GM23248 (cell line): ENCODE results near the gene STH. TPM values are rescaled to one million over a fixed set of nuclear protein-coding genes. Genes with fewer than 3 reads are reported as not detected.
"Not testable (repeated sequence)": the region's sequence is repeated elsewhere in the genome, so short reads cannot be mapped to it uniquely, and the experiment has no call there.

Experiments used
- DNase-seq: peaks from one replicate; pipeline ENCODE4 v3.0.0-alpha.2; 2015
- H2AFZ ChIP-seq: fragments of 200-600 bp; sonication (generic); 2 replicates; pipeline ENCODE4 v1.6.1; 2016; ENCODE audit warnings: antibody characterized with exemption
- H3F3A ChIP-seq: fragments of 200-600 bp; sonication (generic); 2 replicates; pipeline ENCODE4 v1.6.1; 2016; ENCODE audit warnings: mild to moderate bottlenecking, antibody characterized with exemption, mixed run types; ENCODE audit not compliant: insufficient read depth
- H3K27ac ChIP-seq: fragments of 200-600 bp; sonication (generic); 2 replicates; pipeline ENCODE4 v1.5.1; 2016; ENCODE audit warnings: mild to moderate bottlenecking
- H3K27me3 ChIP-seq: fragments of 200-600 bp; sonication (generic); replicated peaks from 2 replicates; pipeline ENCODE4 v1.6.1; 2016; ENCODE audit warnings: mild to moderate bottlenecking; ENCODE audit not compliant: insufficient read depth
- H3K36me3 ChIP-seq: fragments of 200-600 bp; sonication (generic); 2 replicates; pipeline ENCODE4 v1.6.1; 2016; ENCODE audit warnings: low read depth, mild to moderate bottlenecking
- H3K4me1 ChIP-seq: fragments of 200-600 bp; sonication (generic); 2 replicates; pipeline ENCODE4 v1.6.1; 2016; ENCODE audit warnings: mild to moderate bottlenecking; ENCODE audit not compliant: insufficient read depth
- H3K4me2 ChIP-seq: fragments of 200-600 bp; sonication (generic); one replicate; pipeline ENCODE4 v1.6.1; 2016; ENCODE audit warnings: mild to moderate bottlenecking; ENCODE audit not compliant: unreplicated experiment
- H3K4me3 ChIP-seq: fragments of 200-600 bp; sonication (generic); 2 replicates; pipeline ENCODE4 v1.5.1; 2016; ENCODE audit warnings: mild to moderate bottlenecking
- H3K79me2 ChIP-seq: fragments of 200-600 bp; sonication (generic); 2 replicates; pipeline ENCODE4 v1.6.1; 2016; ENCODE audit warnings: mild to moderate bottlenecking; ENCODE audit not compliant: insufficient read depth
- H3K9ac ChIP-seq: fragments of 200-600 bp; sonication (generic); 2 replicates; pipeline ENCODE4 v1.6.1; 2016; ENCODE audit warnings: mild to moderate bottlenecking
- H3K9me2 ChIP-seq: fragments of 200-600 bp; sonication (generic); 2 replicates; pipeline ENCODE4 v1.6.1; 2016; ENCODE audit warnings: mixed run types, mild to moderate bottlenecking, moderate library complexity; ENCODE audit not compliant: insufficient read depth
- H3K9me3 ChIP-seq: fragments of 200-600 bp; sonication (generic); one replicate; pipeline ENCODE4 v1.6.1; 2017; ENCODE audit warnings: low read depth
- H4K20me1 ChIP-seq: fragments of 200-600 bp; sonication (generic); 2 replicates; pipeline ENCODE4 v1.6.0; 2016; ENCODE audit not compliant: insufficient read depth
- EZH2 ChIP-seq: fragments of 200-600 bp; sonication (generic); IDR thresholded peaks from 2 replicates; pipeline ENCODE4 v1.6.1; 2018; ENCODE audit warnings: antibody characterized with exemption, mild to moderate bottlenecking; ENCODE audit not compliant: insufficient read depth, poor library complexity, severe bottlenecking
- EZH2phosphoT487 ChIP-seq: fragments of 200-600 bp; sonication (generic); IDR thresholded peaks from 2 replicates; pipeline ENCODE4 v1.6.1; 2018; ENCODE audit warnings: antibody characterized with exemption, moderate library complexity, mild to moderate bottlenecking, low read depth; ENCODE audit not compliant: insufficient read depth
- WGBS, 2 experiments: methylation state at CpG; one replicate each; pipeline ENCODE4 v1.1.6; 2015 to 2017; ENCODE audit warnings: low lambda C conversion rate in 2 of 2, low coverage in 1 of 2; ENCODE audit errors: missing lambda C conversion rate in 2 of 2; 5-methylcytosine and 5-hydroxymethylcytosine counted together
- in situ Hi-C: fragments of 300-500 bp; cut with MboI; formaldehyde crosslinking; loops from 2 replicates; pipeline ENCODE4 v1.15.0; 2020
- polyA plus RNA-seq: library from polyadenylated mRNA; unstranded; fragments of >200 nt; fragmentation: Nextera tagmentation; extraction: Ambion mirVana; gene quantifications from 2 replicates; pipeline ENCODE4 v1.2.1, GENCODE V29; 2016
- total RNA-seq: library from RNA; depleted of rRNA; stranded (reverse); fragments of >200 nt; shearing (Covaris generic); gene quantifications from 2 replicates; pipeline ENCODE4 v1.2.3, GENCODE V29; 2014

STH gene
- total and polyA plus RNA-seq, 2 experiments from 2014 or later: not detected

DNA sequence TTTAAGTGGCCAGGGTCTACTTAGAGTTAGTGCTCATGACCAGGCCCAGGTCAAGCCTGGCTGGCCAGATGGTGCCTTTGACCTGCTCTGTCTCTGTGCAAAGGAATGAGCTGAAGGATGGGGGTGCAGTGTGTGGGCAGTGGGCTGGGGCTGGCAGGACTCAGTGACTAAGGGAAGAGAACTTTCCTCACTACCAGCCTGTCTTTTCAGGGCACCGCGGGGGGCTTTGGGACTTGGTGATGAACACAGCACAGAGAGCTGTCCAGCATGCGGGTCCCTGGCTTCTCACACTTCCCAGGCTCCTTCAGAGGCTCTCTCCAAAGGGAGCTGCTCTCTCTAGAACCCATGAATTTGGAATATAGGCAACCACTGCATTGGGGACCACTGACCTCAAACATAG, 43.0 kb upstream of the STH start:
- no peak for DNase-seq
- H3K79me2 ChIP-seq: no peaks in the 10 kb centered on the region
- H3K27ac ChIP-seq: no peak overlapping the region
- no peaks in the 10 kb centered on the region for H4K20me1 ChIP-seq
- in situ Hi-C loops: no loop called here
- WGBS, 2 experiments: 81 to 83% methylated on average over 3 of the region's 3 CpGs
- H3K9ac ChIP-seq: no peak overlapping the region
- no peak overlapping the region for H2AFZ ChIP-seq
- no peak overlapping the region for H3K4me3 ChIP-seq
- H3F3A ChIP-seq: no peaks in the 10 kb centered on the region
- no peaks in the 10 kb centered on the region for H3K4me1 ChIP-seq
- no peaks in the 10 kb centered on the region for H3K36me3 ChIP-seq
- H3K4me2 ChIP-seq: no peak overlapping the region
- TF ChIP-seq EZH2phosphoT487 (no peak), EZH2 (no peak)
- H3K27me3 ChIP-seq: peaks cover 21% of the 10 kb centered on the region; the same call in 1 of the 2 replicates
- no peaks in the 10 kb centered on the region for H3K9me3 ChIP-seq
- H3K9me2 ChIP-seq: no peaks in the 10 kb centered on the region

DNA sequence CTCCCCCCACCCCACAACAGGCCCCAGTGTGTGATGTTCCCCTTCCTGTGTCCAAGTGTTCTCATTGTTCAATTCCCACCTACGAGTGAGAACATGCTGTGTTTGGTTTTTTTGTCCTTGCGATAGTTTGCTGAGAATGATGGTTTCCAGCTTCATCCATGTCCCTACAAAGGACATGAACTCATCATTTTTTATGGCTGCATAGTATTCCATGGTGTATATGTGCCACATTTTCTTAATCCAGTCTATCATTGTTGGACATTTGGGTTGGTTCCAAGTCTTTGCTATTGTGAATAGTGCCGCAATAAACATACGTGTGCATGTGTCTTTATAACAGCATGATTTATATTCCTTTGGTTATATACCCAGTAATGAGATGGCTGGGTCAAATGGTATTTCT, 42.3 kb upstream of the STH start:
- WGBS, 2 experiments: 65 to 83% methylated on average over 2 to 4 of the region's 4 CpGs
- in situ Hi-C loops: not testable (repeated sequence)

DNA sequence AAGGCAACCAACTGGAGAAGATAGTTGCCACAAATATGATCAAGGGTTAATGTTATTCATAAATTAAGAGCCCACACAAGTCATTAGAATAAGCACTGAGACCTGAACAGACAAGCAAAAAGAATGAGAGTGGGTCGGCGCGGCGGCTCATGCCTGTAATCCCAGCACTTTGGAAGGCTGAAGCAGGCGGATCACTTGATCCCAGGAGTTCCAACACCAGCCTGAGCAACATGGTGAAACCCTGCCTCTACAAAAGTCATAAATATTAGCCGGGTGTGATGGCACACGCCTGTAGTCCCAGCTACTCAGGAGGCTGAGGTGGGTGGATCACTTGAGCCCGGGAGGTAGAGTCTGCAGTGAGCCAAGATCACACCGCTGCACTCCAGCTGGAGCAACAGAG, 40.7 kb upstream of the STH start:
- no peak for TF ChIP-seq EZH2phosphoT487
- TF ChIP-seq EZH2: no peak
- Histone ChIP-seq H4K20me1 (no peaks in the 10 kb centered on the region), H3K27ac (no peak overlapping the region), H3K4me2 (no peak overlapping the region), H3K4me1 (no peaks in the 10 kb centered on the region), H3K27me3 (peaks cover 6% of the 10 kb centered on the region; the same call in 1 of the 2 replicates), H3K79me2 (no peaks in the 10 kb centered on the region), H3K4me3 (no peak overlapping the region), H3K9me3 (no peaks in the 10 kb centered on the region), H2AFZ (no peak overlapping the region), H3K9ac (no peak overlapping the region), H3K36me3 (no peaks in the 10 kb centered on the region), H3F3A (no peaks in the 10 kb centered on the region), H3K9me2 (no peaks in the 10 kb centered on the region)
- in situ Hi-C loops: no loop called here
- 61 to 62% methylated on average over 9 of the region's 9 CpGs for WGBS, 2 experiments
- DNase-seq: no peak

More for the DNA sequence above, 42.3 kb upstream of the STH start:
- H3K27me3 ChIP-seq: peaks cover 16% of the 10 kb centered on the region; the same call in 1 of the 2 replicates
- H3K36me3 ChIP-seq, H3K4me1 ChIP-seq, H2AFZ ChIP-seq, H3K9me3 ChIP-seq, H3K9me2 ChIP-seq, H4K20me1 ChIP-seq, H3K27ac ChIP-seq, H3K4me2 ChIP-seq, H3K9ac ChIP-seq, H3K4me3 ChIP-seq, H3F3A ChIP-seq, H3K79me2 ChIP-seq, DNase-seq: not testable (repeated sequence)

DNA sequence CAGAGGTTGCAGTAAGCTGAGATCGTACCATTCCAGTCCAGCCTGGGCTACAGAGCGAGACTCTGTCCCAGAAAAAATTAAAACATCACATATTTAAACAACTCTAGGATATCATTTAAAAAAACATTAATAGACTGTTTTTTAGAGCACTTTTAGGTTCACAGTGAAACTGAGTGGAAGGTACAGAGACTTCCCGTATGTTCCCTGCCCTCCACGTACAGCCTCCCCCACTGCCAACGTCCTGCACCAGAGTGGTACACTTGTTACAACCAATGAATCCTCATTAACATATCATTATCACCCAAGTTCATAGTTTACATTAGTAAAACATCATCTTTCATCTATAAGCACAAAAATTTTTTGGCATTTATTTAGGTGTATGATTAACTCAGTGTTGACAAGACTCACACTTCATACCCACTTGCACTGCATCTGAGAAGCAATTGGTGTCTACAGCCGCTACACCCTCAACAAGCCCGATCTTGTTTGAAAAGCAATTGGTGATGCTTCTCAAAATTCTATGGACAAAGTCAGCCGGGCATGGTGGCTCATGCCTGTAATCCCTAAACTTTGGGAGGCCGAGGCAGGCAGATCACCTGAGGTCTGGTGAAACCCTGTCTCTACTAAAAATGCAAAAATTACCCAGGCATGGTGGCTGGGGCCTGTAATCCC, 39.9 kb upstream of the STH start:
- 76% methylated on average over 9 of the region's 9 CpGs for WGBS, 2 experiments
- Histone ChIP-seq H3K79me2 (no peaks in the 10 kb centered on the region), H3K9me2 (no peaks in the 10 kb centered on the region), H3K4me3 (no peak overlapping the region), H3K4me1 (no peaks in the 10 kb centered on the region), H3K9me3 (no peaks in the 10 kb centered on the region), H3K27me3 (peaks cover 6% of the 10 kb centered on the region; the same call in 1 of the 2 replicates), H3K36me3 (no peaks in the 10 kb centered on the region), H4K20me1 (no peaks in the 10 kb centered on the region), H3K27ac (no peak overlapping the region), H3K9ac (no peak overlapping the region), H3F3A (no peaks in the 10 kb centered on the region), H3K4me2 (no peak overlapping the region), H2AFZ (no peak overlapping the region)
- in situ Hi-C loops: no loop called here
- TF ChIP-seq EZH2phosphoT487 (no peak), EZH2 (no peak)
- no peak for DNase-seq

DNA sequence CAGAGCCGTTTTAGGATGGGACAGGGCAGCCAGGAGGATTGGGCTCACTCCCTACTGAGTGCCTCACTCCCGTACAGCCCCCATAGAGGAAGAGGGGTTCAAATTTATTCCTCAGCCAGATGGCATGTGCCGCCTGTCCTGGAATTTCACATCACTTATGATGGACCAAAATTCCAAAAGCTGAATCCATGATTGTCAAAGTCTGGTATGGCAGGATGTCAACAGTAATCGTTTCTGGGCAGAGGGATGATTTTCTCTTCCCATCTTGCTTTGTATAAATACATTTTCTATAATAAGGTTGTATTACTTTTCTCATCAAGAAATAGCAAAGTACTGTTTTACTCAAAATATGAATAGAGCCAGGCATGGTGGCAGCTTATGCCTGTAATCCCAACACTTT, 38.7 kb upstream of the STH start:
- Histone ChIP-seq H3K27ac (no peak overlapping the region), H3K9me2 (no peaks in the 10 kb centered on the region), H3K36me3 (no peaks in the 10 kb centered on the region), H3K79me2 (no peaks in the 10 kb centered on the region), H3K9ac (no peak overlapping the region), H3K4me2 (no peak overlapping the region), H2AFZ (no peak overlapping the region), H3K4me3 (no peak overlapping the region), H3F3A (no peaks in the 10 kb centered on the region), H3K4me1 (no peaks in the 10 kb centered on the region), H3K9me3 (no peaks in the 10 kb centered on the region), H3K27me3 (peaks cover 6% of the 10 kb centered on the region; the same call in 1 of the 2 replicates), H4K20me1 (no peaks in the 10 kb centered on the region)
- TF ChIP-seq EZH2 (no peak), EZH2phosphoT487 (no peak)
- in situ Hi-C loops: no loop called here
- WGBS, 2 experiments: 39 to 43% methylated on average over 4 of the region's 4 CpGs
- DNase-seq: no peak
